Smooth muscle cell of the brain vasculature (primary cell): ENCODE data around the gene OR52I1.

ENCODE experiments used
- DNase-seq: peaks from one replicate; pipeline ENCODE4 v3.0.0-alpha.2; 2012; ENCODE audit warnings: low read depth, low spot score

The OR52I1 gene, protein sequence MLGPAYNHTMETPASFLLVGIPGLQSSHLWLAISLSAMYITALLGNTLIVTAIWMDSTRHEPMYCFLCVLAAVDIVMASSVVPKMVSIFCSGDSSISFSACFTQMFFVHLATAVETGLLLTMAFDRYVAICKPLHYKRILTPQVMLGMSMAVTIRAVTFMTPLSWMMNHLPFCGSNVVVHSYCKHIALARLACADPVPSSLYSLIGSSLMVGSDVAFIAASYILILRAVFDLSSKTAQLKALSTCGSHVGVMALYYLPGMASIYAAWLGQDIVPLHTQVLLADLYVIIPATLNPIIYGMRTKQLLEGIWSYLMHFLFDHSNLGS

DNA sequence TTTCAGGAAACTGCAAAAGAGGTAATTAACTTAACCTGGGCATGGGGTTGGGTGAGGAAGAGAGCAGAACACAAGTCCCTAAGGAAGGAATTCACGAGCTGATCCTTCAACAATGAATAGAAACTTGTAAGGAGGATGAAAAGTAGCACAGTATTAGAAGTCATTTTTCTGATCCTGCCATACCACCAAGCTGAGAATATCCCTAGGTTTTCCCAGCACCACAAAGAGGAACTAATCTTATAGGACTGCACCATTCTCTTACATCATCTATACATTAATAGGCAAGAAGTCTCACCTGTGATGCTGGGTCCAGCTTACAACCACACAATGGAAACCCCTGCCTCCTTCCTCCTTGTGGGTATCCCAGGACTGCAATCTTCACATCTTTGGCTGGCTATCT, at the start of gene OR52I1:
TSS of gene OR52I1 (plus strand) at position 301 of the 400 bp plus-strand sequence. CDS start at position 301, 0 bp downstream.
- no peak for DNase-seq

- no peak for DNase-seq
Observed at GRCh38 chr11:4544891-4545290, 48.9 kb upstream of the OR52I1 start, which contains the start of gene OR52M1. OR52M1 (plus strand) TSS chr11:4545191; CDS start chr11:4545191, 0 bp downstream.

DNA sequence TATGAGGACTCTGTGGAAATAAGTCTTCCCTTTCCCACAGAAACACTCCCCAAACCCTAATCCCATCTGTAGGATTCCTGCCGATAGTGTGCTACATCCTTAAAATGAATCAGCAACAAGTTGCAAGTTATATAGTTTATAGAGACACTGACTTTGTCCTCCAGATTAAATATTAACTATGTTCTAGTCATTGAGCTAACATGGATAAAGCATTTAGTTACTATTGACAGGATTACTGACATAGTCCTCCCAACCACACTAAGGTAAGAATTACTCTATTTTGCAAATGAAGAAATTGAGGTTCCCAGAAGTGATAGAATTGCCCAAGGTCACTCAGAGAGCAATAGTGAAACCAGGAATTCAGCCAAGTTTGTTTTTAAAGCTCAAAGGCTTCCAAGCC, 47.0 kb upstream of the OR52I1 start:
- DNase-seq = no peak

GRCh38 chr11:4547416-4547815, 46.4 kb upstream of the OR52I1 start:
- DNase-seq = no peak

- no peak for DNase-seq
Observed at GRCh38 chr11:4551346-4551979, 42.4 kb upstream of the OR52I1 start.

DNA sequence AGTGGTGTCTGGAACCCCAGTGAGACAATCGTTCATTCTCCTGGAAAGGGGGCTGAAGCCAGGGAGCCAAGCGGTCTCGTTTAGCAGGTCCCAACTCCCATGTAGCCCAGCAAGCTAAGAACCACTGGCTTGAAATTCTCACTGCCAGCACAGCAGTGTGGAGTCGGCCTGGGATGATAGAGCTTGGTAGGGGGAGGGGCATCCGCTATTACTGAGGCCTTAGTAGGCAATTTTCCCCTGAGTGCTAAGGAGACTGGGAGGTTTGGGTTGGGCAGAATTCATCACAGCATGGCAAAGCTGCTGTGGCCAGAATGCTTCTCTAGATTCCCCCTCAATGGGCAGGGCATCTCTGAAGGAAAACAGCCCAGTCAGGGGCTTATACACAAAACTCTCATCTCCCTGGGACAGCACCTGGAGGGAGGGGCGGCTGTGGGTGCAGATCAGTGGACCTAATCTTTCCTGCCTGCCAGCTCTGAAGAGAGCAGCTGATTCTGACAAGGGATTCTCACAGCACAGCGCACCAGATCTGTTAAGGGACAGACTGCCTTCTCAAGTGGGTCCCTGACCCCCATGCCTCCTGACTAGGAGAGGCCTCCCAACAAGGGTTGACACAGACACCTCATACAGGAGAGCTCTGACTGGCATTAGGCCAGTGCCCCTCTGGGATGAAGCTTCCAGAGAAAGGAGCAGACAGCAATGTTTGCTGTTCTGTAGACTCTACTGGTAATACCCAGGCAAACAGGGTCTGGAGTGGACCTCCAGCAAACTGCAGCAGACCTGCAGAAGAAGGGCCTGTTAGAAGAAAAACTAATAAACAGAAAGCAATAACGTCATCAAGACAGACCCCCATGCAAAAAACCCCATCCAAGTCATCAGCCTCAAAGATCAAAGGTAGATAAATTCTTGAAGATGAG, 34.1 kb upstream of the OR52I1 start:
- DNase-seq = no peak

DNA sequence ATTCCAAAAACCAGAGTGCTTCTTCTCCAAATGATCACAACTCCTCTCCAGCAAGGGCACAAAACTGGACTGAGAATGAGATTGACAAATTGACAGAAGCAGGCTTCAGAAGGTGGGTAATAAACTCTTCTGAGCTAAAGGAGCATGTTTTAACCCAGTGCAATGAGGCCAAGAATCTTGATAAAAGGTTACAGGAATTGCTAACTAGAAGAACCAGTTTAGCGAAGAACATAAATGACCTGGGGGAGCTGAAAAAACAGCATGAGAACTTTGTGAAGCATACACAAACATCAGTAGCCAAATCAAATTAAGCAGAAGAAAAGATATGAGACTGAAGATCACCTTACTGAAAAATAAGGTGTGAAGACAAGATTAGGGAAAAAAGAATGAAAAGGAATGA, 33.4 kb upstream of the OR52I1 start:
- DNase-seq = no peak

GRCh38 chr11:4565371-4565770, 28.5 kb upstream of the OR52I1 start:
- DNase-seq = no peak

- DNase-seq = no peak
Observed at GRCh38 chr11:4569075-4569474, 24.8 kb upstream of the OR52I1 start.

DNA sequence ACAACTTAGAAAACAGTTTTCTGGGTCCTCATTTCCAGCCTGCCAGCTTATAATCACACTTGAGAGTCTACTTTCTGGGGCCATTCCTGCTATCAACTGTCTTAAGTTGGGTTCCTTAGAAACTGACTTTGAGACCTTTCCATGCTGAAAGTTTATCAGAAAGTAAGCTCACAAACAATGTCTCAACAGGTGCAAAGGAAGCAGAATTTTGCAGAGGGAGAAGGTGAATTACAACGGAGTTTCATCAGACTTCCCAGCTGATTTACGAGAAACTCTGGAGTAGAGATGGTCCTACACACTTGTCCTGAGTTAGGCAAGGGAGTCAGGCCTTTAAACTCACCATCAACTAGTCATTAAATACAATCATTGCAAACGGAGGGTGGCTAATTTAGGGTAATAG, 17.0 kb upstream of the OR52I1 start:
- no peak for DNase-seq

DNA sequence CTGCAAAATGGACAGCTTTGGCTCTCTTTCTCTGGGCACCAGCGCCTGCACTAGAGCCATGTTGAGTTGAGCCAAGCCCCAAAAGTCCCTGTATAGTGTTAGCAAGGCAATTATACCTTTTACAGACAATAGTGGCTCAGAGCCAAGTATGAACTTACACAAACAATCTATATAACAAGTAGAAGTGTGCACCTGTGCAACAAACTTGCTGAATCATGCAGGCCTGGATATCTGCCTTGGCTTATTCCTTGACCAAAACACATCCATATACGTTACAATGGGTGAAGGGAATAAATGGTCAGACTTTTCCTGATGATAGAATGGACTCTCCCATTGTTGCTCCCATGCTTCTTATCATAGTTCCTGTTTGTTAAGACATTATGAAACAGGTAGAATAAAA, 16.1 kb upstream of the OR52I1 start:
- DNase-seq = no peak

DNA sequence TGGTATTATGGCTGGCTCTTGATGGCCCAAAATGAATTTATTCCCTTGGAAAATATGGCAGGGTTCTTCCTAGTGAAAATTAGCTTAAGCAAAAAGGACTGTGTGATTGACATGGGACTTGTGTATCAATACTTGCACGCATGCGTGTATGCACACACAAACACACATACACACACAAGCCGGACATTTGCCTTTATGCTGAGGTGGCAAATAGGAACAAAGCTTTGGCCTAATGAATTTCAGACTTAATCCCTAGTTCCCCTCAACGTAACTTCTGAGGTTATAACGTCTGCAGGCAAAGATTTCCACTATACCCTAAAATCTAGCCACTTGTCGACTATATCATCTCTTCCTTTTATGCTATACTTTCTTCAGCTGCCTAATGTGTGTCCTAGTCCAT, 15.2 kb upstream of the OR52I1 start:
- no peak for DNase-seq

DNA sequence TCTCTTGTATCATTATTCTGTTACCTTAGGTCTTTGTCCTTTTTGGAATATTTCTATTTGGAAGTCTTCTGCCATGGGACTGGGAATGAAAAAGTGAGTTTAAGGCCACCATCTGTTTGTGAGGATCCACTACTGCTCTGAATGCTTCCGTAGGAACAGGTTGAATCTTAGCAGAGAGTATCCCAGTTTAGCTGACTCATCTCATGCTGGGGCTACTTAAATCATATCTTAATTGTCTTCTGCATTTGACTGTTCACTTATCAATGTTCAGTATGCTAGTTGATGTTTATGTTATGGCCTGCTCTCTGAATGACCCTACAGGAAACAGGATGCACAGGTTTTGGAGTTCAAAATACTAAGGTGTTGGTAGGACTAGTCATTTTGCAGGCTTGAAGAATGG, 13.7 kb upstream of the OR52I1 start:
- DNase-seq = no peak

GRCh38 chr11:4581443-4581842, 12.4 kb upstream of the OR52I1 start, which contains the start of gene OR52I2:
OR52I2 (plus strand) TSS chr11:4581743.
- DNase-seq = no peak

GRCh38 chr11:4589017-4589416, 4.8 kb upstream of the OR52I1 start:
- no peak for DNase-seq

GRCh38 chr11:4605057-4605456, 11.2 kb downstream of the OR52I1 start:
- no peak for DNase-seq

DNA sequence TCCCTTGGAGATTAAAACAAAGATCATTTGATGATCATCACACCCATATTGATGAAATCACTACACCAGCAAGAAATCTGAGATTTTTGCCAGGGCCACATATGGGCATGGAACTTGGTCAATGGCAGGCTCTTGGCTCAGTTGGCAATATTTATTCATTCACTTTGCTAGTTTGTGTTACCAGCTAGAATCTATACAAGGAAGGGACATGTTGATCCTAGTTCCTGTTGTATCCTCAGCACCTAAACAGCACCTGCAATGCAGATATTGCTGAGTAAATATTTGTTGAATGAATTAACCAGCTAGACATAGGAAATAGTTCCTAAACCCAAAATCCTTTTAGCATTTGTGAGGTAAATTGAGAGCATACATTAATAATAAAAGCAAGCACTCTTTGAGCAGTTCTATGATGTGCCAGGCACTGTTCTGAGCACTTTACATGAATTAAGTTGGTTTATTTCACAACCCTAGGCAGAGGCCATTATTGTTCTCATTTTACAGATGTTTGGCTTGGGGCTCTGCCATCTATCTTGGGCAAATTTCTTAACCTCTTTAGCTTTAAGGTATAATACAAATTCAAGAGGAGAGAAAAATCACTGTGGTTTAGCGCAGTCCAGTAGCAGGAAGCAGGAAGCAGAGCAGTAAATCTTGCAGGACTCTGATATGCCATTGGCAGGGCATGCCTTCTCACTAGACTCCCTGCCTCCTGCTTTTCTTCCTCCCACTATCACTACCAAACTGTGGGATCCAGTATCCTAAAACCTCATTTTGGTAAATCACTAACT, 12.6 kb downstream of the OR52I1 start:
- no peak for DNase-seq

DNA sequence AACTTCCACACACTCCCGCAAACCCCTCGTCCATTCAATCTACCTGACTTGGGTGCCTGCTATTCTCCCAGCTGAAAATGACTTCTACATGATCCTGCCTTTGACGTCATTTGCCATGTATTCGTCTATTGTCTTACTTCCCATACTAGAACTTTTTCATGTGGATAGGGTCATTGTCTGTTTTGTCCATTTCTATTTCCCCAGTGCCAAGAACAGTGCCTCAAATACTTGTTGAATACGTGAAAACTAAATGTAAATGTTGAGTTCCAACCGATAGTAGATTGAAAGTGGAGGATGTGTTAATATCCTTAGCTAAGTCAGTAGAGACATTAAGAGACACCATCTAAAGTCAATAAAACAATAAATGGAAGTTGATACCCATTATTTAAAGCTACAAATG, 13.3 kb downstream of the OR52I1 start:
- no peak for DNase-seq

GRCh38 chr11:4607781-4608666, 14.2 kb downstream of the OR52I1 start, which contains the start of gene TRIM68:
TRIM68 (minus strand) TSS chr11:4608231; CDS start chr11:4605504, 2,727 bp downstream.
- peak; percentile 86 for DNase-seq

DNA sequence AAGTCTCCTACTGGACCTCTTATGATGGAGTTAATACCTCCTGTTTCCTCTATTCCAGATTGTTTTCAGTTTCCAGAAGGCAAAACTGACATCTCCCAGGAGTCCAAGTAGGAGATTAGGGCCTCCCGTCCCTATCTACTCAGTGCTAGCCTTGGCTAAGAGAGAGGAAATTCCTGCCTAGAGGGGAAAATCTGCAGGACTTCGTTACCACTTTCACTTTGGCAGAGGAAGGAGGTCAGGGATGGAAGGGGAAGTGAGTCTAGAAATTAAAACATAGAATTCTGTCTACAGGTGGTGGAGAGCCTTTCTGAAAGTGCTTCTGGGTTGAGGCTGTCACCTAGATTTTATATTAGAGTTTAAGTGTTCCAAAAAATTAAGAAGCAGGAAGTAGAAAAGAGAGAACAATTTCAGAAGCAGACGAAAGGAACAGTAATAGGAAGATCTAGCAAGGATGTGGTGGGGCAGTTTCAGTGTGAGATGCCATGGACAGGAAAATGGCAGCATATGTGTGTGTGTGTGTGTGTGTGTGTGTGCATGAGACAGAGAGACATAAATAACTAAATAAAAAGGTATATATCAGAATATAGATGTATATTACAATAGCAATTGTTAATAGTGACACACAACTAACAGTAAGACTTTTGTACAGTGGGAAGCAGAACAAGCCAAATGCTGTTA, 16.6 kb downstream of the OR52I1 start:
- DNase-seq = no peak
